Measurements from ENCODE around the gene MEGF9.
A peak's percentile ranks its signal among the peaks of the same experiment; 100 is the strongest.
"Not testable (repeated sequence)": the region's sequence is repeated elsewhere in the genome, so short reads cannot be mapped to it uniquely, and the experiment has no call there.

The MEGF9 gene

DNA sequence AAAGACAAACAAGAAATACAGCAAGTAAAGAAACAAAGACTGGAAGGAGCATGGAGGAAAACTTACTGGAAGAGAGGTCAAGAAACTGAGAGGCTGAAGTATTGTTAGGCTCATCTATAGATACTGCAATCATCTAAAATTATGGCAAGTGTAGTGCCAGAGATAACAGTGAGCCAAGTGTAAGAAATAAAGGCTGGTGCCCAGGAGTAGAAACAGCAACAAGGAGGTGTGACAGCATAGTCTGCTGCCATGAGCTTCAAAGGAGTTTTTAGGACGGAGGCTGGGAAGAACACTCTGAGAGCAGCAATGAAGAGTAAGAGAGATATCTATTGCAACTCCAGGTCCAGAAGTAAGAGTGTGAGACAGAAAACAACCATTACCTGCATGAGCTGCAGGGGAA, 60.5 kb downstream of the MEGF9 start:
- no peak for DNase-seq

- no peak for DNase-seq
These were observed 61.3 kb downstream of the MEGF9 start for GRCh38 chr9:120652934-120653333.

- DNase-seq: no peak
These were observed 63.9 kb downstream of the MEGF9 start for GRCh38 chr9:120650352-120650751.

- no peak for DNase-seq
These were observed 65.6 kb downstream of the MEGF9 start for GRCh38 chr9:120648581-120649197.

GRCh38 chr9:120646948-120647347, 67.3 kb downstream of the MEGF9 start:
- no peak for DNase-seq

DNA sequence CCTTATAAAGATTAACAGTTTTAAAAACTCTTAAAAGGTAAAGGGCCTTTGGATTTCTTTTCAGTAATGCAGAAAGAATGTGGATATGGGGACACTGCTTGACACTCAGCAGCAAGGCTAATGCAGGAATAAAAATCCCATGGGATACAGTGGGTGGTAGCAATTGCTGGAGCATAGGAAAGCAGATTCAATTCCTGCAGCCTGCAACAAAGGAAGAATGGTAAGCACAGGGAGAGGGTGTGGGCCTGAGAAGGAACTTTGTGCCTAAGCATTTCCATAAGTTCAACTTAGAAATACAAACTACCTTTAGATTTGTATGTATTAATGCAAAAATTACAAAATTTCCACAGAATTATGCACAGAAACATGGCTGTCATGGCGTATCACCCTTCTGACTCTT, 68.5 kb downstream of the MEGF9 start:
- DNase-seq: no peak

- DNase-seq: no peak
These were observed 71.2 kb downstream of the MEGF9 start for GRCh38 chr9:120643061-120643460.

DNA sequence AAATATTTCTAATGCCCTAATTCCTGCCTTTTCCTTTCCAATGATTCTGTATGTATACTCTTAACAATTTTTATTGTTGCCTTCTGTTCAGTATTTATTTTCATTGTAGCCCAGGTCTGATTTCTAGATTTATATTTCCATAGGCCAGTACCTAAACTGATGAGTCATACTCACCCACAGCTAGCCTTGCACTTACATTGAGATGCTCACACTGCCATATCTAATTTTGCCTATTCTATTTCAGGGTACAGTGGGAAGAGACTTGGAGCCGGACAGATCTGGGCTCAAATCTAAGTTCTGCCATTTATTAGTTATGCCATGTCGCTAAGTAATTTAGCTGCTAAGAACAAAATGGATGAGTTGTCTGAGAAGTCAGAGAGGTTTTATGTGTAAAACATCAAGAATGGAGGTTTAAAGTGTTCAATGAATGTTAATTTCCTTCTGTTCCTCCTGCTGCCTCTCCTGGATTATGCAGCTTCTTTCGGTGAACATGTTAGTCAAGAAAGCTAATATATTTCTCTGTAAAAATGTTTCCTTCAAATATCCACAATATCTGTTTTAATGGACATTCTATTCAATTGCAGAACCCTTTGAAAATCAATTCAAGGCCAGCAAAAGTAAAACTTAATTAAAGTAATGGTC, 72.0 kb downstream of the MEGF9 start:
- DNase-seq: no peak

DNA sequence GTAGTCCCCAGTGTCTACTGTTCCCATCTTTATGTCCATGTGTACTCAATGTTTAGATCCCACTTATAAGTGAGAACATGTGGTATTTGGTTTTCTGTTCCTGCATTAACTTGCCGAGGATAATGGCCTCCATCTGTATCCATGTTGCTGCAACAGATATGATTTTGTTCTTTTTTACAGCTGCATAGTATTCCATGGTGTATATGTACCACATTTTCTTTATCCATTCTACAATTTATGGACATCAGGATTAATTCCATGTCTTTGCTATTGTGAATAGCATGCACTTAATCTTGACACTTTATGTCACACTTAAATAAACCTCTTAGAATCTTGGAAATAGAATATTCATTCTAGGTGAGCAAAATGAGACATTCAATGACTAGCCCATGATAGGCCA, 73.4 kb downstream of the MEGF9 start:
- not testable (repeated sequence) for DNase-seq

GRCh38 chr9:120640380-120640779, 73.9 kb downstream of the MEGF9 start:
- DNase-seq: no peak

GRCh38 chr9:120637919-120638318, 76.4 kb downstream of the MEGF9 start:
- DNase-seq: no peak

- DNase-seq: no peak
These were observed 77.9 kb downstream of the MEGF9 start for GRCh38 chr9:120636194-120636957.

DNA sequence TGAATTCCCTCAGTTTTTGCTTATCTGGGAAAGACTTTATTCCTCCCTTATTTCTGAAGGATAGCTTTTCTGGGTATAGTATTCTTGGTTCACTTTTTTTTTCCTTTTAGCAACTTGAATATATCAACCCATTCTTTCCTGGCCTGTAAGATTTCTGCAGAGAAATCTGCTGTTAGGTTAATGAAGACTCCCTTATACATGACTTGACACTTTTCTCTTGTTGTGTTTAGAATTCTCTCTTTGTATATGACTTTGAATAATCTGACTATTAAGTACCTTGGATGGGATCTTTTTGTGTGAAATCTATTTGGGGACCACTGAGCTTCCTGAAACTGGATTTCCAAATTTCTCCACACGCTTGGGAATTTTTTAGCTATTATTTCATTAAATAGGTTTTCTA, 79.3 kb downstream of the MEGF9 start:
- DNase-seq: no peak

DNA sequence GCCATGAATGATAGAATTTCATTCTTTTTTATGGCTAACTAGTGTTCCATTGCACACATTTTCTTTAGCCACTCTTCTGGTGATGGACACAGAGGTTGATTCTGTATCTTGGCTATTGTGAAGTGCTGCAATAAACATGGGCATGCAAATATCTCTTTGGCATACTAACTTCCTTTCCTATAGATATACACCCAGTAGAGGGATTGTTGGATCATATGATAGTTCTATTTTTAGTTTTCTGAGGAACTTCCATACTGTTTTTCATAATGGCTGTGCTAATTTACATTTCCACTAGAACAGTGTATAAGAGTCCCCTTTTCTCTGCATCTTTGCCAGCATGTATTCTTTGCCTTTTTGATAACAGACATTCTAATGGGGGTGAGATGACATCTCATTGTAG, 83.9 kb downstream of the MEGF9 start:
- DNase-seq: no peak

DNA sequence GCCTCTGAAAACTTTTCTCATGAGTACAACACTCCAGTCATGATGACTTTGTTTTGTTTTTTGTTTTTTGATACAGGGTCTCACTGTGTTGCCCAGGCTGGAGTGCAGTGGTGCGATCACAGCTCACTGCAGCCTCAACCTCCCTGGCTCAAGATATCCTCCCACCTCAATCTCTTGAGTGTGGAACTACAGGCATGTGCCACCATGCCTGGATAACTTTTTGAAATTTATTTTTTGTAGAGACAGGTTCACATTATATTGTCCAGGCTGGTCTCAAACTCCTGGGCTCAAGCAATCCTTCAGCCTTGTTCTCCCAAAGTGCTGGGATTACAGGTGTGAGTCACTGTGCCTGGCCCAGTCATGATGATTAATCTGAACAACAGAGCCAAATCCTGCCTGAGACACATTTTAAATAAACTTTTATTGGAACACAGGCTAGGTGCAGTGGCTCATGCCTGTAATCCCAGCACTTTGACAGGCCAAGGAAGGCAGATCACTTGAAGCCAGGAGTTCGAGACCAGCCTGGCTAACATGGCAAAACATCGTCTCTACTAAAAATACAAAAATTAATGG, 85.3 kb downstream of the MEGF9 start:
- DNase-seq: not testable (repeated sequence)

DNA sequence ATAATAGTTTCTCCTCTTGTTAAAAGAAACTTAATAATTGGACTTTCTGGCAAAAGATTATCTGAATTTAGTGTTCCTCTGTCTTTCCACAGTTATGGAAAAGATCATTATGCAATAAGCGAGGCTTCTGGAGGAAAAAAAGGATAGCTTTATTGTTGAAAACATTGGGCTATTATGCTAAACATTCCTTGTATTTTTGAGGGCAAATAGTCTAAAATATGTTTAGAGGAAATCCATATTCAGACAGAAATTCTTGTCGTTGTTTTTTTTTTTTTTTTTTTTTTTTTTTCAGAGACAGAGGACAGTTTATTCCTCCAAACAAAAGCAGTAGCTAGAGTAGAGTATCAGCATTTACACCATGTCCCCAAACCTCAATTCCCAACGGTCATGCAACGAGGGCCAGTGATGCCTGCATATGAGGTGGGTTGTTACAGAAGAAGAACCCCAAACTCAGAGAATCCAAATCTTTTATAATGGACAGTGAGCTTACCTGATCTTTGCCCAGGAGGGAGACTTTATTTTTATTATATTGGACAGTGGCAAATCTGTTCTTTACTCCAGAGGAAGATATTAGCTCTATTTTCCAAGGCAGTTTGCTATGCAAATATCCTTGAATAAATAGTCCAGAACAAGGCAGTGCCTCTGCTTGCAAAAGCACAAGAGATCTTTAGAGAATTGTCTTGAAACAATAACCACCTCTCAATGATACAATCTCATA, 85.9 kb downstream of the MEGF9 start:
- DNase-seq: no peak

GRCh38 chr9:120627073-120627472, 87.2 kb downstream of the MEGF9 start:
- DNase-seq: no peak

DNA sequence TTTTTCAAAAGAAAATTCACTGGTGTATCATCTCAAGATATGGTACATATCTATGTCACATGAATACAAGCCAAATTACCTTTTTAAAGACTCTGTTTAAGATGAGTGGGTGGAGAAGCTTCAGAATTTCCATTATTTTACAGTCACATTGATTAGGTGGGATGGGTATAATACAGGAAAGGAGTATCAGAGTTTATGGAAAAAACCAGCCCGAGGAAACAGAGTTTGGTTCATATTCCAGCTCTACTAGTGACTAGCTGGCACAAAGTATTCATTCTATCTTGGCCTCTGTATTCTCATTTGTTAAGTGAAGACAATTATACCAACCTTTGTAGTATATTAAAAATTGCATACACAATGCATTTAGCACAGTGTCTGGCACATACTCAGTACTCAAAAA, 87.8 kb downstream of the MEGF9 start:
- DNase-seq: no peak

DNA sequence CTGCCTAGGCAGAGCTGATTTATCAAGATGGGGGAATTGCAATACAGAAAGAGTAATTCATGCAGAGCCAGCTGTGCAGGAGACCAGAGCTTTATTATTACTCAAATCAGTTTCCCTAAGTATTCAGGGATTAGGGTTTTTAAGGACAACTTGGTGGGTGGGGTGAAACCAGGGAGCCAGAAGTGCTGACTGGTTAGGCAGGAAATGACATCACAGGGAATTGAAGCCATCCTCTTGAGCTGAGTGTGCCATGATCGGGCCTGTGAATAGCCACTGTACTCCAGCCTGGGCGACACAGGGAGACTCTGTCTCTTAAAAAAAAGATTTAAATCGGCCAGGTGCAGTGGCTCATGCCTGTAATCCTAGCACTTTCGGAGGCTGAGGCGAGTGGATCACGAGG, 89.0 kb downstream of the MEGF9 start:
- no peak for DNase-seq

DNA sequence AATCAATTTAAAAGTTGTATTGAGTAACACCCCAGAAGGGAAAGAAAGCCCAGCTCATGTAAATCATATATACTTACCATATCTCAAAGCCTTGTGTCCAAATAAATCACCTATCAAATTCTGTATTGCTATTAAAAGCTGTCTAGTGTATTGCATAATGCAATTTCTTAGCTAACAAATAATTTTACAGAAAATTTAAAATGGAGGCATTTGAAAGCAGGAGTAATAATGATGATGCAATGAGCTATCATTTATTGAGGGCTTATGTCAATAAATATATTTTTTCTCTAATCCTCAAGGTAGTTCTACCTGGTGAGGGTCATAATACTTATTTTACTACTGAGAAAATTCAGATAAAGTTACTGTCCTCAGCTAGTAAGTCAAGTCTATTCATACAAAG, 91.5 kb downstream of the MEGF9 start:
- no peak for DNase-seq

DNA sequence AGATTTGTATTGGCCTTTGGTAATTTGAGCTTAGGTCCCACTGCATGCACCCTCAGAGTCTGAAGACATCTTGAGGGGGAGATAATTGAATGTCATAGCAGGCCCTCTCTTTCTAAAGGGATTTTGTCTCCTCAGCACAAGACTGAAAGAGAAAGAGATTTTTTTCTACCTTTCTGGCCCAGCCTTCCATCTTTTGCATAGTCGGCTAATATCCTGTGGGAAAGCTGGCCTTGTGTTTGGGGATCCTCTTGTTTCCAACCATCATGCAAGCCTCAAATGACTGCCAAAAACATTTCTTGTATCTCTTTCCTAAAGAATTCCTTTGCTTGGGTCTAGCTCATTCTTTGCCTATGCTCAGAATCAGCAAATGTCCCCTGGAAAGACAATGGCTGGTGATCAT, 92.3 kb downstream of the MEGF9 start:
- DNase-seq: no peak

DNA sequence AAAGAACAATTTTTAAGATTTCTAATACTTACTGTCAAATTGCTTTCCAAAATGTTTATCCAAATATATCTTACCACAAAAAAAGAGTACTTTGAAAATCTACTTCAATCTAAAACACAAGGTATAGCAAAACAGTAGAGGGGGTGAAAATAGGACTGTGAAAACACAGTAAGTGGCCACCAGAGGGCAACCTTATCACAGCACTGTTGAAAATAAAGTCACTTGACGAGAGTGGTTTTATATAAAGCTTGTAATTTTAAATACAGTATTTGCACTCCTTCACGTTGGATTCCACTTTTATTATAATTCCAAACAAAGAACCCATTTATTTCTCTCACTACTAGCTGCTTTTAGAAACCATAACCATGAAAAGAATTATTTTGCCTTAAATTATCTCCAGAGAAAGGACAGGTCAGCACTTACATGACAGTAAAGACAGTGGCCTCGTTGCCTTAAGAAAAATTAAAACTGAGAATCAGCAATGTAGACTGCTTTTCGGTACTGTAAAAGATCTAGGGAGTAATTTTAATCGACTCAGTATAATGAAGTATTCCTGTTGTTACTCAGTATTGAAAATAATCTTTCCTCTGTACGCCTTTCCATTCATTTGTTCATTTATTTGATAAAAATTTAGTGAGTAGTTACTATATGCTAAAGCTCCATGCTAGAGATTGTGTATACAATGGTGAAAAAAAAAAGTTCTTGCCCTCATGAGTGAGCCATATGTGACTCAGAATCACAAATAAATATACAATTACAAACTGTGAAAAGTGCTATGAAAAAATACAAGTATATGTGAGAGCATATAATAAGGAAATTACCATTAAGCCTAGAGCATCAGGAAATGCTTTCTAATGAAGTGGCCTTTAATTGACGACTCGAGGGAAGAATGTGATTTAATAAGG, 94.3 kb downstream of the MEGF9 start:
- peak; percentile 71 for DNase-seq

Measured in NCI-H1092 treated with DMSO at 0.1 percent for 48 hours (cell line).